GM21423 (cell line): ENCODE results near the gene KLHL34.

Experiments
- ATAC-seq: cut with Tn5 transposase; IDR thresholded peaks from one replicate; pipeline ENCODE4 v1.9.1; 2021; ENCODE audit warnings: mild to moderate bottlenecking, moderate library complexity; ENCODE audit not compliant: unreplicated experiment

Gene KLHL34

GRCh38 chrX:21658152-21658737, at the start of gene KLHL34:
Gene KLHL34 (minus strand): TSS chrX:21658330. CDS start chrX:21657788, 542 bp downstream.
- ATAC-seq = no peak

- no peak for ATAC-seq
Observed at GRCh38 chrX:21705225-21705624, 47.1 kb upstream of the KLHL34 start.

DNA sequence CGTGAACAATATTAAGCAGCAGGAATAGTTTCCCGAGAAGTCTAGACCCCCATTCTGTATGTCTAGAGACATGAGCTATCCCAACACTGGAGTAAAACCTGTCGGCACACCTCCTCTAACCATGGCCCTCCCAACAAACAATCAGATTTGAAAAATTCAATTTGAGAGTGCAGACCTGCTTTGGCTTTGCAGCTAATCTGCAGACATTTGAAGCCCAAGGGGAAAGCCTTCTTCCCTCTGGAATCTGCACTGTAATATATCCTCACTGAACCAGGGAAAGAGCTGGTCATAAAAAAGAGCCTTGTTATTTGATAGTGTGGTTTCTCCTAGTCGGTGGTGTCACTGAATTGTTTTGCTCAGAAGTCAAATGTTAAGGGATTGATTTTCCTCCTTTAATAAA, 44.6 kb upstream of the KLHL34 start:
- no peak for ATAC-seq

- ATAC-seq = no peak
Observed at GRCh38 chrX:21700967-21701366, 42.8 kb upstream of the KLHL34 start.

- ATAC-seq = no peak
Observed at GRCh38 chrX:21700275-21700674, 42.1 kb upstream of the KLHL34 start.

DNA sequence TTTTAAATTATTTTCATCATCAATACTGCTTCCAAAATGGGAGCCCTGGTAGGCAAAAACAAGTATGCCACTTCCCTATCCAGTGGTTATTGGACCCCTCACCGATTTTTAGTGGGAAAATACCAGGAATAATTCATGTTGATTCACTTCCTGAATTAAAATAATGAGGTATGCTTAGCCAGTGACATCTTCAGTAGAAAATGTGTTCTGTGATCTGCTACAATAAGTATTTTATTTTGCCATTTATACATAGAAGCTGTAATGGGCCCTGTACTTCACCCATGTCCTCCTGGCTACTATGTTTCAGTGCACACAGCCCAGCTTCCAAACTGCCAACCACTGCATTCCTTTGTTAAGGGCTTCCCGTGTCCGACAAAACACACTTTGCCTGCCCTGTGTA, 41.0 kb upstream of the KLHL34 start:
- no peak for ATAC-seq

GRCh38 chrX:21698272-21698671, 40.1 kb upstream of the KLHL34 start:
- ATAC-seq = no peak

DNA sequence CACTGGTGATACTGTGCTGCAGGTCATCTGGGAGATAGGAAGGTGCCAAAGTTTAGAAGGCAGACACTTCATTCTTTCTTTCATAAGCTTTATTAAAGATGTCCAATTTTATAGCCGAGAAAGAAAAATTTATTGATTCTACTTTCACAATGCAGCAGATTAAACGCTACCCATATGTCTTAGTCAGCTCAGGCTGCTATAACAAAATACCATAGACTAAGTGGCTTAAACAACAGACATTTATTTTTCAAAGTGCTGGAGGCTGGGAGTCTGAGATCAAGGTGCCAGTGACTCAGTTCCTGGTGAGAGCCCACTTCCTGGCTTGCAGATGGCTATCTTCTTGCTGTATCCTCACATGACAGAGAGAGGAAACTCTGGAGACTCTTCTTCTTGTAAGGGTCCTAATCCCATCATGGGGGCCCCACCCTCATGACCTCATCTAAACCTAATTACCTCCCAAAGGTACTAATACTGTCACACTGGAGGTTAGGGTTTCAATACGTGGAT, 33.4 kb upstream of the KLHL34 start:
- ATAC-seq = no peak

GRCh38 chrX:21683941-21684340, 25.8 kb upstream of the KLHL34 start:
- no peak for ATAC-seq

DNA sequence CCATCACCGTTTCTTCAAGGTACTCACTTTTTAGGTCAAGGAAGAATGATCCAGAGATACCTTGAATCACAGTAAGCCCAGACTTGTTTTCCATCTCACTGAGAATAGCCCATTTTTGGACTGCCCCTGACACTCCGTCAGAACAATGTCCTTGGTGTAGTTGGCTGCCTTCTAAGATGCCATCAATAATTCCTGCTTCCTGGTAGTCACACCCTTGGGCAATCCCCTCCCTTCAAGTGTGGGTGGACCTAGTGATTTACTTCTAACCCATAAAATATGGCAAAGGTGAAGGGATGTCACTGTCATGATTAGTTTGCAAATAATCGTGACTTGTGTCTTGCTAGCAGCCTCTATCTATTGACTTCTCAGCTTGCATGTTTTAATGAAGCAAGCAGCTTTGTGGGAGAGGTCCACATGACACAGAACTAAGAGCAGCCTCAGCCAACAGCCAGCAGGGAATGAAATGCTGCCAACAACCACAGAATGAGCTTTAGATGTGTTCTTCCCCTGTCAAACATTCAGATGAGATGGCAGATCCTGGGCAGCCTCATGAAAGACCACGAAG, 20.0 kb upstream of the KLHL34 start:
- no peak for ATAC-seq

DNA sequence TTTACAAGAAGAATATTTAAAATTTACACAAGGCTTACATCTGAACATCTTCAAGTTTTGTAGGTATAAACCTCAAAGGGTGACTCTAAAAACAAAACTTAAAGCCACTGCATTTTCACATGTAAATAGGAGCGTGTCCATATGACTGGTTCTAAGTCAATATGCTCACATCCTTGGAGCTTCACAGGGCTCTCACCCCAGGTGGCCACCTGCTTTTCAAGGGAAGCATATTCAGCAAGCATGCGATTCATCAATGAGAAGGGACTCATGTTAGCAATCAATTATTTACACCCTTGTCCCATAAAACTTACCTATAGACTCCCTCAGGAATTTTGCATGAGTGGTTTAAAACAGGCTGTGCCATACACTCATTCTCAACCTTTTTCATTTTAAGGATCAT, 17.8 kb upstream of the KLHL34 start:
- no peak for ATAC-seq

DNA sequence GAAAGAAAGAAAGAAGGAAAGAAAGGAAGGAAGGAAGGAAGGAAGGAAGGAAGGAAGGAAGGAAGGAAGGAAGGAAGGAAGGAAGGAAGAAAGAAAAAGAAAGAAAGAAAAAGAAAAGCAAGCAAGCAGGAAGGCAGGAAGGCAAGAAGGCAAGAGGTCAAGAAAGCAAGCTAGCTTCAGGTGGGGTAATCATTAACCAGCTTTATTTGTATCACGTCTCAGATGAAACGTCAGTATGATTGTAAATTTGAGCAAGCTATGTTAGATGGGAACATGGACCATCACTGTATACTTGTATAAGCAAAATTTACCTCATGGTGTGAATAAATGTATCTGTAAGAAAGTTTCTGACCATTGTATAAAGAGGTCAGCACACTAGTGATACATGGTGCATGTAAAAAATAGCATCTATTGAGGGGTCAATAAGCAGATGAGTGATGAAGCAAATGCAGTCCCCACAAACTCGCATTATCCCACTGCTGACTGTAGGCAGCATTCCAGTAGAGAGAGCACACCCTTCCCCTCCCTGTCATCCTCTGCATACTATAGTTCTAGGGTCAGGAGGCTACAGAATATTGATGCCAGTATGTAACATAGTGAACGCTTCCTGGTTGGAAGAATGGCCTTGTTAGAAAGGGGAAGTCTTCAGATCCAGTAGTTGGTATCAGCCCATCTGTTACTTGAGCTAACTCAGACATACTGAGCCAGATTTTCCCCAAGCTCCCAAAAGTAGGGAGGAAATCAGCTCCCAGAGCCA, 16.5 kb upstream of the KLHL34 start:
- no peak for ATAC-seq

- no peak for ATAC-seq
Observed at GRCh38 chrX:21666679-21667078, 8.5 kb upstream of the KLHL34 start.

GRCh38 chrX:21666252-21666651, 8.1 kb upstream of the KLHL34 start:
- ATAC-seq = no peak

GRCh38 chrX:21662761-21663160, 4.6 kb upstream of the KLHL34 start:
- ATAC-seq = no peak

- no peak for ATAC-seq
Observed at GRCh38 chrX:21661316-21661715, 3.2 kb upstream of the KLHL34 start.

- no peak for ATAC-seq
Observed at GRCh38 chrX:21660156-21660555, 2.0 kb upstream of the KLHL34 start.

GRCh38 chrX:21659320-21659719, 1.2 kb upstream of the KLHL34 start:
- no peak for ATAC-seq

DNA sequence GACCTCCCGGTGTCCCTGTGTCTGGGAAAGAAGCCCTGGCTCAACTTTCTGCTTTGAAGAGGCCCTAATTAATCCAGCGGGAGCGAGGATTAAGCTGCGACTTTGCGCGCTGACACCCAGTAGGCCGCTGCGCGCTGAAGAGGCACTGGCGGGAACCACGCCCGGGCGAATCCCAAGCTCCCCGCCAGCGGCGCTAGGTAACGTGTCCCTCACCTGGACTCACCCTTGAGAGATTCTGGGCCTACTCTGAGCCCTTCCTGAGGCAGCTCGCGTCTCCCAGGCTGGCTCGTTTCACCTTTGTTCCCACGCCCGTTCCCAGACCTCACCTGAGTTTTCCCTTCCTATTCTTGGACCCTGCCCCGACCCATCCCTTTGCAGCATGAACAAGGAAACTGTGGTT, 616 bp upstream of the KLHL34 start:
- ATAC-seq = no peak

DNA sequence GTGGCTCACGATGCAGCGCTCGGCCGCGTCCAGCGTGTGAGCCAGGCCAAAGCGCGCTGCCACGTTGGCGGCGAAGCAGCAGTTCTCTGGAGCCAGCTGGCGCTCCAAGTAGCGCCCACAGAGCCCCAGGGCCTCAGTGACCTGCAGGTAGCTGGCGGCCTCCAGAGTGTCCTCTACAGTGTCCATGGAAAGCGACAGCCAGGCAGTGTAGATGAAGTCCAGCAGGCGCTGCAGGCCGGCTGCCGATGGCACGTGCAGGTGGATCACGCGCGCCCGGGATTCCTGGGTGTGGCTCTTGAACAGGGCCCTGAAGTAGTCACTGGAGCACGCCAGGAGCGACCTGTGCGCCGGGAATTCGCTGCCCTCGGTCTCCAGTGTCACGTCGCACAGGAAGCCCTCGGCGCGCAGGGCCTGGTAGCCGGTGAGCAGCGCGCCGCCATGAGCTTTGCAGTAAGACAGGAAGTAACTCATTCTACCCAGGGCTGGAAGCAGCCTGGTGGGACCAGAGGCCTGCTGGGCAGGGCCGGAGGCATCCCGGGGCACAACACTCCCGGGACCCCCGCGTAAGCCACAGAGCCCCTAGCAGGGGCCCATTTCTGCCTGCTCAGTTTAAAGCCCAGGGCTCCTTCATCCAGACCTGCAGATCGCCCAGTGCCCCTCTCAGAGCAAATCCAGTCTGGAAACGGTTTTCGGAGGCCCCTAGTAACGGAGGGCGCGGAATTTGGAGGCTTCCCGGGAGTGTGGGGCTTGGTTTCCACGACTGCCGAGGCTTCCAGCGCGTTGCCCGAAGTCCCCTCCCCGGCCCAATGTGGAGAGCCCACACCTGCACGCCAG, 595 bp downstream of the KLHL34 start:
- ATAC-seq = no peak

DNA sequence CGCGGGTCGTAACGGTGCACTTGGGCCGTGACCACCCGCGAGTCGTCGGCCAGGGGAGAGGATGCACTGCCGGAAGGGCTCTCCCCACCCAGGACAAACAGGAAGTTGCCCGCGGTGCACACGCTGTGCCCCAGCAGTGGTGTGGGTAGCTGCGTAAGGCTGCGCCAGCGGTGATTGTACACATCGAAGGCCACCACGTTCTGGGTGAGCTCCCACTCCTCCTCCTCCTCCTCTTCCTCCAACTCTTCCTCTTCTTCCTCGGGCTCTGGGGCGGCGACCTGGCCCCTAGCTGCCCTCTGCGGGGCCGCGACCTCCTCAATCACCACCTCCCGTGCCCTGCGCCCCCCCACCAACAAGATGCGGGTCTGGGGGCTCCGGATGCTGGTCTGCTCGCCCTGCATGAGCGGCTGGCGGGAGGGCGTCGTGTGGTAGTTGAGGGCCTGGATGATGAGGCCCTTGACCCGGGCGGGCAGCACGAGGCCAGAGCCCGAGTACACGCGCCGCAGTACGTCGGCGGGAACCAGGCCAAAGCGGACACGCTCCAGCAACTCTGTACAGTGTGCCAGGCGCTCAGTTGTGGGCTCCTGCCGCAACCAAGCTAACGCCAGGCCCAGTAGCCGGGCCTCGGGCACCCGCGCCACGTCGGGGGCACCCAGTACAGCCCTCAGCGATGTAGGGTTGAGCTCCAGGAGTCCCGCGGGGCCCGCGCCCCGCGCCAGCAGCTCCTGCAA, 1.4 kb downstream of the KLHL34 start:
- ATAC-seq = no peak
